Lower leg skin (tissue), 3 donors: Measurements from ENCODE around the gene POLA2.

Experiments used
- POLR2A ChIP-seq, 2 donors: fragments of 450-650 bp; IDR thresholded peaks; one replicate each; pipeline ENCODE4 v1.6.1; 2016 to 2017; ENCODE audit warnings: antibody characterized with exemption in 2 of 2, mild to moderate bottlenecking in 1 of 2, moderate library complexity in 1 of 2
- TF ChIP-seq, protein P1 (sequence below), 3 donors: fragments of 450-650 bp; IDR thresholded peaks; one replicate each; pipeline ENCODE4 v1.5.1; 2016; ENCODE audit warnings: antibody characterized with exemption in 3 of 3, mild to moderate bottlenecking in 3 of 3, moderate library complexity in 2 of 3

GRCh38 chr11:65225279-65226102, 36.3 kb upstream of the POLA2 start:
- TF ChIP-seq, protein P1, sequence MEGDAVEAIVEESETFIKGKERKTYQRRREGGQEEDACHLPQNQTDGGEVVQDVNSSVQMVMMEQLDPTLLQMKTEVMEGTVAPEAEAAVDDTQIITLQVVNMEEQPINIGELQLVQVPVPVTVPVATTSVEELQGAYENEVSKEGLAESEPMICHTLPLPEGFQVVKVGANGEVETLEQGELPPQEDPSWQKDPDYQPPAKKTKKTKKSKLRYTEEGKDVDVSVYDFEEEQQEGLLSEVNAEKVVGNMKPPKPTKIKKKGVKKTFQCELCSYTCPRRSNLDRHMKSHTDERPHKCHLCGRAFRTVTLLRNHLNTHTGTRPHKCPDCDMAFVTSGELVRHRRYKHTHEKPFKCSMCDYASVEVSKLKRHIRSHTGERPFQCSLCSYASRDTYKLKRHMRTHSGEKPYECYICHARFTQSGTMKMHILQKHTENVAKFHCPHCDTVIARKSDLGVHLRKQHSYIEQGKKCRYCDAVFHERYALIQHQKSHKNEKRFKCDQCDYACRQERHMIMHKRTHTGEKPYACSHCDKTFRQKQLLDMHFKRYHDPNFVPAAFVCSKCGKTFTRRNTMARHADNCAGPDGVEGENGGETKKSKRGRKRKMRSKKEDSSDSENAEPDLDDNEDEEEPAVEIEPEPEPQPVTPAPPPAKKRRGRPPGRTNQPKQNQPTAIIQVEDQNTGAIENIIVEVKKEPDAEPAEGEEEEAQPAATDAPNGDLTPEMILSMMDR (IDR thresholded peaks at IDR 0.05), result no peak
- TF ChIP-seq POLR2A (IDR thresholded peaks at IDR 0.05), result no peak
